NCI-H345 (cell line): Measurements from ENCODE around the gene CARD14.
"Not testable (repeated sequence)": the region's sequence is repeated elsewhere in the genome, so short reads cannot be mapped to it uniquely, and the experiment has no call there.

Source experiments
- DNase-seq: peaks from one replicate; lab custom pipeline; 2025; lab: John Stamatoyannopoulos, UW

The CARD14 gene

DNA sequence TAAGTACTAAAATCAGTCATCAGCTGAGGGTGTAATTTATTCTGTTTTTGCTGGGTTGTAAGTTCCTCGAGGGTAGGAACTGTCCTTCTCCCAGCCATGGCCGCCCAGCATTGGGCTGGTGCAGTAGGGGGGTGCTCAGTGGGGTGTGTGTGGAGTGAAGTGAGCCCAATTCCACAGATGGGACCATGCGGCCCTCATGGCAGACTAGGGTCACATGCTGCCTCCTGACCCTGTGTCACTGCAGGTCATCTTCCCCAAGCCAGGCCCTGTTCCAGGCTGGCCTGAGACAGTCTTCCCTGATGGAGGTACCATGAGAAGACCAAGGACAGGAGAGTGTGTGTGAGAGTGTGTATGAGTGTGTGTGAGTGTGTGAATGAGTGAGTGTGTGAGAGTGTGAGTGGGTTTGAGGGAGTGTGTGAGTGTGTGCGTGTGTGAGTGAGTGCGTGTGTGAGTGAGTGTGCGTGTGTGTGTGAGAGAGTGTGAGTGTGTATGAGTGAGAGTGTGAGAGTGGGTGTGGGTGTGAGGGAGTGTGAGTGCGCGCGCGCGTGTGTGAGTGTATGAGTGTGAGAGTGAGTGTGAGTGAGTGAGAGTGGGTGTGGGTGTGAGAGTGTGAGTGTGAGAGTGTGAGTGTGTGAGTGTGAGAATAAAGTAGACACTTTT, 54.1 kb downstream of the CARD14 start:
- no peak for DNase-seq

- no peak for DNase-seq
These were observed 54.9 kb downstream of the CARD14 start for GRCh38 chr17:80224683-80225082.

DNA sequence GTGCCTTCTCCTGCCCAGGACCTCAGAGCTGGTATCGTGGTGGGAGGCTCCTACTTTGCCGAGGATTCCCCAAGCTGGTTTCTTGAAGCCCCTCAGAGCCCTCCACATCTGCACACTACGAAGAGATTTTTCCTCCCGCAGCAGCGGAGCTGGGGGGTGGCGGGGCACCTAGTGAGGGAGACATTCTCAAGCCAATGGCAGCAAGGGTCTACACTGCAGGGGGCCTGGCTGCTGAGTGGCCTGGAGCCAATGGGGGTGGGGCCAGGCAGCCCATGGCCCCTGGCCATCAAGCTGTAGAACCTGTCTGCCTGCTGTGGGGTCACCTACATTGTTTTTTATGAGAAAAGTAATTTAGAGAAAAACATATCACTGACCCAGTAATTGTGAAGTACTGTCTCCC, 55.4 kb downstream of the CARD14 start:
- DNase-seq, result no peak

DNA sequence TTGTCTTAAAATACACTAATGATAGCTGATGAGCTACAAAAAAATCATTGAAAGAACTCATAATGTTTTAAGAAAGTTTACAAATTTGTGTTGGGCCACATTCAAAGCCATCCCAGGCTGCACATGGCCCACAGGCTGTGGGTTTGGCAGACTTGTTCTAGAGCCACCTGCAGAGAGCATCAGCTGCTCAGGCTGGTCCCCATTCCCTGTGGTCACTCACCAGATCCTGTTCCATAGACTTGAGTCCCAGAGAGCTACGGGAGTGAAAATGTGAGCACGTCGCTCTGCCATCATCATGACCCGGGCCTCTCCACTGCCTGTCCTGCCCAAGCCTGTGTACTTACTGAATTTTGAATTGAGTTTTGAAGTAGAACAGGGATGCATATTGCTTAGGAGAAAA, 57.3 kb downstream of the CARD14 start:
- no peak for DNase-seq

- DNase-seq, result no peak
These were observed 57.8 kb downstream of the CARD14 start for GRCh38 chr17:80227666-80228065.

- no peak for DNase-seq
These were observed 58.6 kb downstream of the CARD14 start for GRCh38 chr17:80228477-80228876.

DNA sequence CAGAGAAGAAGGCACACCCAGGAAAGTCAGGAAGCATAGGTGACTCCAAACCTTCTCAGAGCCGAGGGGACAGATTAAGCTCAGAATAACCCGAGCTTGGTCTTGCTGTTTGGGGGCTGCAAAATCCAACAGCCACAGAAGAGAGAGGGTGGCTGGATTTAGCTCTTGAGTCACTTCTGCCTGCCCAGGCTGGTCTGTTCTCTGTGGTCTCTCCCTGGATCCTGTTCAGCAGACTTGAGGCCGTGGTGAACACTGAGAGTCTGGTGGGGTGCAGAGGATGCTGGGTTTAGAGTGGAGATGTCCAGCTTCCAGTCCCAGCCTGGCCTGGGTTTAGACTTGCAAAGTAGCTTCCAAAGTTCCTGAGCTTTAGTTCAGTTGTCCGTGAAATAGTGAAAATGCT, 59.2 kb downstream of the CARD14 start:
- DNase-seq, result no peak

DNA sequence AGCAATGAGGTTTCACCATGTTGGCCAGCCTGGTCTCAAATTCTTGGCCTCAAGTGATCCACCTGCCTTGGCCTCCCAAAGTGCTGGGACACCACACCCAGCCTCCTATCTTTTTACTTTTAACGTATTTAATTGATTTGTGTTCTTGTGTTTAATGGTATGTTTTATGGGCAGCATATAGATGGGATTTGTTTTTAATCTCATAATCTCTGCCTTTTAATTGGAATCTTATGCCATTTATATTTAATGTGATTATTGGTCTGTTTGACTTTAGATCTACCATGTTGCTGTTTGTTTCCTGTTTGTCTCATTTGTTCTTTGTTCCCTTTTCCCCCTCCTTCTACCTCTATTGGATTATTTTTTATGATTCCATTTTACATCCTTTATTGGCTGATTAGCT, 62.6 kb downstream of the CARD14 start:
- no peak for DNase-seq

DNA sequence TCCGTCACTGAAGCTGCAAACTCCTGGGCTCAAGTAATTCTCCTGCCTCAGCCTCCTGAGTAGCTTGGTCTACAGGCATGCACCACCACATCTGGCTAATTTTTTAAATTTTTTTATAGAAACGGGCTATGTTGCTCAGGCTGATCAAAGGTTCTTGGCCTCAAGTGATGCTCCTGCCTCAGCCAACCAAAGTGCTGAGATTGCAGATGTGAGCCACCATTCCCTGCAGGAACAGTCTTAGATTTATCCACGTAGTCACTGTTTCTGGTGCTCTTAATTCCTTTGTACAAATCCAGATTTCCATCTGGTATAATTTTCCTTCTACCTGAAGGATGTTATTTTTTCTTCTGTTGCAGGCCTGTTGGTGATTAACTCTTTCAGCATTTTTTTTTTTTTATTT, 63.4 kb downstream of the CARD14 start:
- no peak for DNase-seq

GRCh38 chr17:80236911-80237310, 67.1 kb downstream of the CARD14 start:
- no peak for DNase-seq

DNA sequence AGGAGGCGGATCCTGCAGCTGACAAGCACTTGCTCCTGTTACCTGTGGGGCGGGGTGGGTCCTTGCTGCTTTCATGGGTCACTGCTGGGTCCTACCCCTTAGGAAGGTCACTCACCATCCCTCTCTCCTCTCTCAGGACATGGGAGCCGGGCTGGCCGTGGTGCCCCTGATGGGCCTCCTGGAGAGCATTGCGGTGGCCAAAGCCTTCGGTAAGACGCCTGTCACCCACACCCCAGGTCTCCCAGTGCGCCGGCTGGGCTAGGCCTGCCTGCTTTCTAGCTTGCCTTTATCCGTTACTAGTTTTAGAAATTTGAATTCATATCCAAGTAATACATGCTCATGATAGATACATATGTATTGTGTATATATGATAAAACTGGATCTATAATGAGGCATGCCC, 67.6 kb downstream of the CARD14 start:
- DNase-seq, result no peak

DNA sequence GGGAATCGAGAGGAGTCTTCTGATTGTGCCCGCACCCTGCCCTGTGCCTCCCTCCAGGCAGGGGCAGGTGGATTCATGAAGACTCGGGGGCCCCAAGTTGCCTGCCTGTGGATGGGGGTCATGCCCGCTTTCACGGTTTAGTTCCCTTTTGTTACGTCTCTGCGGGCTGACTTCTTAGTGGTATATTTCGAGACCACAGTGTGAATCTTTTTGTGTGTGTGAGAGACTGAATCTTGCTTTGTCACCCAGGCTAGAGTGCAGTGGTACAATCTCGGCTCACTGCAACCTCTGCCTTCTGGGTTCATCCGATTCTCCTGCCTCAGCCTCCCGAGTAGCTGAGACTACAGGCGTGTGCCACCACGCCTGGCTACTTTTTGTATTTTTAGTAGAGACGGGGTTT, 72.7 kb downstream of the CARD14 start:
- DNase-seq, result no peak

DNA sequence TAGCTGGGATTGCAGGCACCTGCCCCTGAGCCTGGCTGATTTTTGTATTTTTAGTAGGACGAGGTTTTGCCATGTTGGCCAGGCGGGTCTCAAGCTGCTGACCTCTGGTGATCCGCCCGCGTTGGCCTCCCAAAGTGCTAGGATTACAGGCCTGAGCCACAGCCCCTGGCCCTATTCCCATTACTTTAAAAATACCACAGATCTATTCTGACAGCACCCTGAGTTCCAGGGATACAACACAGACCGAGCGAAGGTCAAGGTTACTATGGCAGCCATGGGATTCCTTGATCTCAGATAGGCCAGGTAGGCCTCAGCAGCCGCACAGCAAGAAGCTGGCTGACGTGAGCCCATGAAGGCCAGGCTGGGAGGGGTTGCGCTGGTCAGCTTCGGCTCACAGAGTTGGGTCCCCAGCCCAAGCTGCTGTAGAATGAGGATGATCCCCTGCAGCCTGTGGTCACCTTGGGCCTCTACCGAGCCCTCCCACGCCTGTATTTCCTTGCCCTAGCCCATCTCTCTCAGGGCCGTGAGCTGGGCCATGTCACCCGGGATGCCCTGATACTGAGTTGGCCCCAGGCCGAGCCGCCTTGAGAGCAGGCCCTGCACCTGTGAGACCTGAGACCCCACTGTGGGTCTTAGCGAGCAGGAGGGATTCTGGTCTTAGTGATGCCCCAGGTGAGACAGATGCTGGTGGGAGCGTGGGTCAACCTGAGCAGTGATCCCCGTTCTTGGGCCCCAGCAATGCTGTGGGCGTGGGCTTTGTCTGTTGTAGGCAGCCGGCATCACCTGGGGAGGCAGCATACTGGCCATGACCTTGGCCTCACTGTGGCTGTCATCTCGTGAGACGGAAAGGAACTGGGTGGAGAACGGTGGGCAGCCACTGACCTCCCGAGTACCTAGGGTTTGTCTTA, 74.0 kb downstream of the CARD14 start:
- DNase-seq, result no peak

GRCh38 chr17:80244448-80244847, 74.6 kb downstream of the CARD14 start:
- not testable (repeated sequence) for DNase-seq

DNA sequence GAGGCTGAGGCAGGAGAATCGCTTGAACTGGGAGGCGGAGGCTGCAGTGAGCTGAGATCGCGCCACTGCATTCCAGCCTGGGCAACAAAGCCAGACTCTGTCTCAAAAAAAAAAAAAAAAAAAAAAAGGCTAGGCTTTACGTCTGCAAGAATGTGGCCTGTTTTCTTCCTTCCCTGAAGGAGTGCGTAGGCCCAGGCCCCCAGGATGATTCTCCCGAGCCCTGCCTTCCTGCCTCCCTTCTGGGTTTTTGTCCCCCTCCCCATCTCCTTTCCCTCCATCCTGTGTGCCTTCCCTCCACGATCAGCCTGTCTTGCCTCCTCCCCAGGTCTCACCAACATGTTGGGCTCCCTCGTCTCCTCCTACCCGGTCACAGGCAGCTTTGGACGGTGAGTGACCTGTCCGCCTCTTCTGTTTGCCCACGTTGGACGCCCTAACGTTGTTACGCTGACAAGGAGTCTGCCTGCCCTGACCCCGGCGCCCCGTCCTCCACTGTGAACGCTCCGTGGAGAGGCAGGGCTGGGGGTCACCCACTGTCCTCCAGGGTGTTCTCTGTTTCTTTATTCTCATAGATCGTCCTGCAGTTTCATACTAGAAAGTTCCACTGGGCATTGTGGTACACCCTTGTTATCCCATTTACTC, 75.2 kb downstream of the CARD14 start:
- DNase-seq, result no peak

DNA sequence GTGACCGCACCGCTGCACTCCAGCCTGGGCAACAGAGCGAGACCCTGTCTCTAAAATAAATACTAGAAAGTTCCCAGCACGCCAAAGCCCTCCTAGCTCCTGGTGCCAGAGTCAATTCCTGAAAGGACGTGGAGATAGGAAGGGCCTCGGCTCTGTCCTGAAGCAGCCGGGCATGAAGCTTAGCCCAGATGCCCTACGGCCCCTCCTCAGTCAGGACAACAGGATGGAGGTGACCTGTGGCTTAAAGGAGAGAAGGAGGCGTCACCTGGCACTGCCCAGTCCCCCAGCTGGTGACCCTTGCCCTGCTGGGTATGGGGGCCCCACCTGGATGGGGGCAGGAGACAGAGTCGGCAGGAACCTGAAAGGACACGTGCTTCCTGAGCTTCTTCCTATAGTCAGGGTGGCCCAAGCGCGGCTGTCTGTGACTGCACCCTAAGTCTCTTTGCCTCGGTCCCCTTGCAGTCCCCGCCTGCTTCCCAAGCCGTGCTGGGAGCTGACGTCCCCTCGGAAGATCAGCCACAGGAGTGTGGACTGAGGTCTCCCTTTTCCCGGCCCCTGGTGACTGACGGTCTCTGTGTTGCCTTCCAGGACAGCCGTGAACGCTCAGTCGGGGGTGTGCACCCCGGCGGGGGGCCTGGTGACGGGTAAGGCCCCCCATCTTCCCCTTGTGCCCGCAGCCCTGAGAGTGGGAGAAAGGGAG, 75.9 kb downstream of the CARD14 start:
- no peak for DNase-seq

- DNase-seq, result no peak
These were observed 76.4 kb downstream of the CARD14 start for GRCh38 chr17:80246266-80246681.

DNA sequence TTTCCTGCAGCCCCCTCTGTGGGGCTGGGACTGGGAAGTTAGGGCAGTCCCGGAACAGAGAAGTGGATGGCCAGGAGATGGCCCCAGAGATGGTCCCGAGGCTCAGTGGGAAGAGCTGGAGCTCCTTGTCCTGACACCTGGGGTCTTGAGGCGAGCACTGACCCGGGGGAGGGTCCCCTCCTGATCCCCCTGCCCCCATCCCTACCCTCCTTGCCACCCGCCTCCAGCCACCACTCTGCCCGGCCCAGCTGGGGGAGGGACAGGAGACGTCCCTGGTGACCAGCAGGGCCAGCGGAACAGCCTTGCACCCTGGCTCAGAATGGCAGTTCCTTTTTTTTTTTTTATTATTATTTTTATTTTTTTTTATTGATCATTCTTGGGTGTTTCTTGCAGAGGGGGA, 76.9 kb downstream of the CARD14 start:
- DNase-seq, result no peak

DNA sequence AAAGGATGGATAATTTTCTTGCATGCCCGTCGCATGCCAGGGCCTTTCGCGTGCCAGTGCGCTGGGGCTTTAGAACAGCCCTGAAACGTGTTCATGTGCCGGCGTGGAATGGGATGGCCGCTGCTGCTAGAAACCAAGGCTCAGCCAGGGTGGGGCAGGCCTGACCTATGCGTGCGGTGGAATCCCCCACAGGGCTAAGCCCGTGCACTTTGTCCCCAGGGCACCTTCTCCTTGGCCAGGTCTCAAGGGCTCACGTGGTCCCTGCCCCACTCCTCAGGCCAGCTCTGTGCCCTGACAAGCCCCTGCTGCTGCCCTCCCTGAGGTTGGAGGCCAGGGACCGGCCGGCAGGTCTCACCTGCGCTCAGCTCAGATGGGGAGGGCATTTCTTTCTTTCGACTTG, 77.7 kb downstream of the CARD14 start:
- no peak for DNase-seq

DNA sequence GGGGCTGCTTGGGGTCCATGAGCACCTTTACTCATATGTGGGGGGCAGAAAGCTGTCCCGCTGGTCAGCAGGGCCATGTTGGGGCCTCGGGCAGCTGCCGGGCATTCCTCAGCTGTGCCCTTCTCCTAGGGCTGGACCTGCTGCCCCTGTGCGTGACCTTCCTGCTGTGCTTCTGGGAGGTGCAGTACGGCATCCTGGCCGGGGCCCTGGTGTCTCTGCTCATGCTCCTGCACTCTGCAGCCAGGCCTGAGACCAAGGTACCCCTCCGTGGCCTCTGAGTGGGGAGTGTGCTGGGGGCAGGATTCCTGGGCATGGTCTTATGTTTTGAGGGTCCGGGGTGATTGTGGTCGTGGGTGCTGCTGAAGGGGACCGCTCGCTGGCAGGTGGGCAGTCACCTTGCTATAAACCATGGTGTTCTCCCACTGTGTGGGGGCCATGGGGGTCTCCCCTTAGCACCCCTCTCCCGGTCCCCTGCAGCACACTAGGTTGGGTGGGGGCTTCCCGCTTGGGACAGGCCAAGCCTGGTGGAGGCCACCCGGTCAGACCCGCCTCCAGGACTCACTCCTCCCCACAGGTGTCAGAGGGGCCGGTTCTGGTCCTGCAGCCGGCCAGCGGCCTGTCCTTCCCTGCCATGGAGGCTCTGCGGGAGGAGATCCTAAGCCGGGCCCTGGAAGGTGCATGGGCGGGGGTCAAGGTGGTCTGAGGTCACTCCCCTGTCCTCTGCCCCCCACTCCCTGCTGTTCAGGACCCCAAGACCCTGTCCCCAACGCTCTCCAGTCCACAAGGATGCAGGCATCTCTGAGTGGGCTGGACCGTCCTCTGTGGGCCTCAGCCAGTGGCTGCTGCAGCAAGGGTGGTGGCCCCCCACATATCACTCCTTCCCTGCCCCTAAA, 78.4 kb downstream of the CARD14 start:
- no peak for DNase-seq
